Activated CD4-positive, alpha-beta memory T cell treated with anti-CD3 and anti-CD28 coated beads for 36 hours (primary cell): Measurements from ENCODE around the gene PTGR2. TPM values are rescaled to one million over a fixed set of nuclear protein-coding genes. Genes with fewer than 3 reads are reported as not detected.
"Not testable (repeated sequence)": the region's sequence is repeated elsewhere in the genome, so short reads cannot be mapped to it uniquely, and the experiment has no call there.

Experiments used
- CTCF ChIA-PET: fragments of 350-600 bp; sonication (Branson Sonifier 250); formaldehyde crosslinking; loops from one replicate; lab custom pipeline; 2021; ENCODE audit warnings: antibody characterized with exemption, inconsistent platforms; lab: Charles Lee
- POLR2A ChIA-PET: fragments of 350-600 bp; sonication (Branson Sonifier 250); formaldehyde crosslinking; loops from one replicate; lab custom pipeline; 2021; ENCODE audit warnings: antibody characterized with exemption; lab: Charles Lee
- DNase-seq: peaks from one replicate; pipeline ENCODE4 v3.0.0-alpha.2; 2020
- H3K27ac Mint-ChIP-seq: one replicate; pipeline ENCODE4 v1.8.0; 2021; ENCODE audit warnings: mixed read lengths
- H3K27me3 Mint-ChIP-seq: one replicate; pipeline ENCODE4 v1.8.0; 2021; ENCODE audit warnings: mixed read lengths
- H3K36me3 Mint-ChIP-seq: one replicate; pipeline ENCODE4 v1.8.0; 2021; ENCODE audit warnings: mixed read lengths
- H3K4me1 Mint-ChIP-seq: one replicate; pipeline ENCODE4 v1.8.0; 2021; ENCODE audit warnings: low read depth, mixed read lengths
- H3K4me3 Mint-ChIP-seq: one replicate; pipeline ENCODE4 v1.8.0; 2021; ENCODE audit warnings: mild to moderate bottlenecking, mixed read lengths
- H3K9me3 Mint-ChIP-seq: one replicate; pipeline ENCODE4 v1.8.0; 2021; ENCODE audit warnings: mixed read lengths
- intact Hi-C: fragments of 100-400 bp; cut with micrococcal nuclease; formaldehyde crosslinking; loops from one replicate; pipeline ENCODE4 v1.15.1; 2023
- total RNA-seq, 2 experiments: library from RNA; stranded (reverse); gene quantifications; one replicate each; pipeline ENCODE4 v1.2.3, GENCODE V29; 2021

The PTGR2 gene
- total RNA-seq, 2 experiments from 2014 or later = 9.9 to 10.3 TPM

DNA sequence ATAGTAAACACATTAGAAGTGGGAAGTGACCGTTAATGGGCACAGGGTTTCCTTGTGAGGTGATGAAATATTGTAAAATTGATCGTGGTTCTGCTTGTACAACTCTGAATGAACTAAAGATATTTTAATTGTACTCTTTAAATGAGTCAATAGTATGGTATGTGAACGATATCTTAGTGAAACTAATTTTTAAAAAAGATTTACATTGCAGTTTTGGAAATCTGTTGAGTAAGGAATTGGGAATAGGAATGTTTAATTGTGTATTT lies 36.8 kb downstream of the PTGR2 start:
- CTCF ChIA-PET = interaction anchor here (0.9 to 1.5 kb wide), 2 partner anchors 133 to 135 kb away, joined by 3 read pairs; no protein-coding TSS in a partner anchor
- Mint-ChIP-seq H3K9me3 (no peaks in the 10 kb centered on the region), H3K4me3 (peak overlapping the region; percentile 93), H3K27ac (peak overlapping the region; percentile 95), H3K27me3 (no peaks in the 10 kb centered on the region), H3K36me3 (peaks cover 21% of the 10 kb centered on the region), H3K4me1 (peaks cover 51% of the 10 kb centered on the region)
- POLR2A ChIA-PET = interaction anchor here (1.3 kb wide), 1 partner anchor 319 kb away, joined by 3 read pairs; the partner anchor contains the start of gene ACOT2
- intact Hi-C loops = no loop called here
- no peak for DNase-seq

DNA sequence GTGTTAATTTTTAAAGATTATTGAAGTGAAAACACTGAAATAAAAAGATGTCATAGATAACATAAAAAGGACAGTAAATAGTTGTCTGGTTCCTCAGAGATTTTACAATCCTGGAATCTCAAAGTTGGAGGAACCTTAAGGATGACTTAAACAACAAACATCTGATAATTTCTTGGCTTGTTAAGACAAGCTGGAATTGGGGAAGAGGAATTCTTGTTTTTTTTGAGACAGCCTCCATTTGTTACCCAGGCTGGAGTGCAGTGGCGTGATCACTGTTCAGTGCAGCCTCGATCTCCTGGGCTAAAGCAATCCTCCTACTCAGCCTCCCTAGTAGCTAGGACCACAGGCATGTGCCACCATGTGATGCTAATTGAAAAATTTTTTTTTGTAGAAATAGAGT lies 37.3 kb downstream of the PTGR2 start:
- Mint-ChIP-seq H3K27ac (peak overlapping the region; percentile 54), H3K9me3 (no peaks in the 10 kb centered on the region), H3K4me1 (peaks cover 51% of the 10 kb centered on the region), H3K4me3 (peak overlapping the region; percentile 93), H3K36me3 (peaks cover 25% of the 10 kb centered on the region), H3K27me3 (no peaks in the 10 kb centered on the region)
- intact Hi-C loops = no loop called here
- DNase-seq = no peak
- CTCF ChIA-PET = no interaction called here
- POLR2A ChIA-PET = no interaction called here

DNA sequence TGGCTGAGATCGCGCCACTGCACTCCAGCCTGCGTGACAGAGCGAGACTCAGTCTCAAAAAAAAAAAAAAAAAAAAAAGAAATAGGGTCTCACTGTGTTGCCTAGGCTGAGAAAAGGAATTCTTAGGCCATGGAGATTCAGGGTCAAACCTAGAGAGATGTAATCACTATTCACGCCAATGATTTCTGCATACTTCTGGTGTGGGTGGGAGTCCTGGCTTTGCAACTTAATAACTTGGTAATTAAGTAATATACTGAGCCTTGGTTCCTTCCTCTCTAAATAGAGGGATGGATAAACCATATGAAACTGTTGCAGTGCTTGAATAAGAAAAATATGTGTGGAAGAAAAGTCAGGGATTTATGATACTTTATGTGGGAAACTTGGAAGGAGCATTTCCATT lies 37.7 kb downstream of the PTGR2 start:
- DNase-seq = no peak
- CTCF ChIA-PET = interaction anchor here (0.6 kb wide), 1 partner anchor 940 kb away, joined by 4 read pairs; no protein-coding TSS in a partner anchor
- peaks cover 51% of the 10 kb centered on the region for H3K4me1 Mint-ChIP-seq
- H3K36me3 Mint-ChIP-seq = peaks cover 27% of the 10 kb centered on the region
- peak overlapping the region; percentile 1 for H3K4me3 Mint-ChIP-seq
- H3K27me3 Mint-ChIP-seq = no peaks in the 10 kb centered on the region
- peak overlapping the region; percentile 65 for H3K27ac Mint-ChIP-seq
- no peaks in the 10 kb centered on the region for H3K9me3 Mint-ChIP-seq
- POLR2A ChIA-PET = interaction anchor here (0.6 kb wide), 1 partner anchor 807 kb away, joined by 3 read pairs; no protein-coding TSS in a partner anchor
- intact Hi-C loops = no loop called here

DNA sequence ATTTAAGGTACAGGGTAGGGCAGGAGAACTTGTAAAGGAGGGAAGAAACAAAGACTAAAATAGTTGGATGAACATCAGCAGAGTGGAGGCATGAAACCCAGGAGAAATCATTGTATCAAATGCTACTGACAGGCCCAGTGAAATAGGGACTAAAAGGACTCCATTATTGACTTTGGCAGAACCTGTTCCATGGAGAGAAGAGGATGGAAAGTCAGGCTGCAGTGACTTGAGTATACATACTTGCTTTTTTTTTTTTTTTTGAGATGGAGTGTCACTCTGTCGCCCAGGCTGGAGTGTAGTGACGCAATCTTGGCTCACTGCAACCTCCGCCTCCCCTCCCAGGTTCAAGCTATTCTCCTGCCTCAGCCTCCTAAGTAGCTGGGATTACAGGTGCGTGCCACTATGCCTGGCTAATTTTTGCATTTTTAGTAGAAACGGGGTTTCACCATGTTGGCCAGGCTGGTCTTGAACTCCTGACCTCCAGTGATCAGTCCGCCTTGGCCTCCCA lies 42.6 kb downstream of the PTGR2 start:
- Mint-ChIP-seq H3K4me1 (peaks cover 35% of the 10 kb centered on the region), H3K36me3 (peaks cover 40% of the 10 kb centered on the region)
- DNase-seq, H3K4me3 Mint-ChIP-seq, H3K9me3 Mint-ChIP-seq, H3K27ac Mint-ChIP-seq, intact Hi-C loops, CTCF ChIA-PET, POLR2A ChIA-PET, H3K27me3 Mint-ChIP-seq: not testable (repeated sequence)

DNA sequence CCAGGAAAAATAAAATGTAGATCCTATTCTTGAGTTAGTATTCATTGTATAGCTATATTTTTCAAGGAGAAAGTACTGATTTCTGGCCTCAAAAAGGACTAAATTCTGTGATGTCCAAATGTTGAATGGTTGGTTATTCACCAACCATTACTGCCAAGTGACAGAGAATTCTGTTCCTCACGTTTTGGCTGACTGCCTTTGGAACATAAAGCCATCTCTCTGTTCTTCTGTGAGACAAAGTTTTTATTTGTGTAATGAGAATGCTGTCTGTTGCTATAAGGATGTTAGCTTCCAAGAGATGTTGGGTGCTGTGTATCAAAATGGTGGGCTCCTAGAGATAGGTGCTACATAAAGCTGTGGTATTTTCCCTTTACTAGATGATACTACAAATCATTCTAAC lies 44.3 kb downstream of the PTGR2 start:
- ChIA-PET POLR2A (no interaction called here), CTCF (interaction anchor here (1.2 kb wide), 1 partner anchor 9 kb away, joined by 4 read pairs; the partner anchor contains the start of gene ZNF410)
- Mint-ChIP-seq H3K4me1 (peaks cover 25% of the 10 kb centered on the region), H3K27me3 (no peaks in the 10 kb centered on the region), H3K27ac (peak overlapping the region; percentile 84), H3K4me3 (no peak overlapping the region), H3K9me3 (no peaks in the 10 kb centered on the region), H3K36me3 (peaks cover 43% of the 10 kb centered on the region)
- no peak for DNase-seq
- intact Hi-C loops = loop anchor here (1.0 kb wide), 1 partner anchor 10 kb away; the partner anchor contains the start of gene ZNF410

DNA sequence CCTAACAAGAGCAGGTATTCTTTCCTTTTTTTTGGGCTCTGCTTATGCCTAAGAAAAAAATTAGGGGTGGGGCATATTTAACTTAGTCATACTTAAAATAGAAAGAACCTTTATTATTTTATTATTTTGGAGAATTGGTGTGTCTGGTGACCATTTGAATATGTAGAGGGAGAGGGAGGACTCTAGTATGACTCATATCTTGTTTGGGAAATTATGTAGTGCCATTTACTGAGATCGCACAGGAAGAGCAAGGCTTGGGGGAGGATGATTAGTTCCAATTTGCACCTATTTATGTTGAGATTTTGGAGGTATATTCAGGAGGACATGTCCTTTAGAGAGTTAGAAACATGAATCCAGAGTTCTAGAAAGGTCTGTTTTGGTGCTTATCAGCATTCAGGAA lies 44.9 kb downstream of the PTGR2 start:
- POLR2A ChIA-PET = no interaction called here
- H3K27ac Mint-ChIP-seq = peak overlapping the region; percentile 84
- peaks cover 22% of the 10 kb centered on the region for H3K4me1 Mint-ChIP-seq

DNA sequence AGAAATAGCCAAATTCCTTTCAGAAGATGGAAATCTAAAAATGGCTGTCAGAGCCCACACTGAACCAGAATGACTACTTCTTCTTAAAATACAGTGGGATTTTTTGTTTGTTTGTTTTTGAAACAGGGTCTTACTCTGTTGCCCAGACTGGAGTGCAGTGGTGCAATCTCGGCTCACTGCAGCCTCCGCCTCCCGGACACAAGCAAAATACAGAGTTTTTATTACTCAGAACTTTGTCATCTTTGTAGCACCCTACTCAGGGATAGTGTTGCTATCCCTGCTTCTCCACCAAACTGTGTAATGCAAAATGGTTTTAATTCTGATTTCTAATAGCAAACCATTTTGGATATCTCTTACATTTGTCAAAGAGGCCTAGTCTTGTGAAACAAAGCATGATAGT lies 51.4 kb downstream of the PTGR2 start:
- no peak for DNase-seq
- no peaks in the 10 kb centered on the region for H3K9me3 Mint-ChIP-seq
- H3K36me3 Mint-ChIP-seq = peaks cover 41% of the 10 kb centered on the region
- intact Hi-C loops = no loop called here
- H3K4me3 Mint-ChIP-seq = no peak overlapping the region
- H3K27ac Mint-ChIP-seq = no peak overlapping the region
- no peaks in the 10 kb centered on the region for H3K4me1 Mint-ChIP-seq
- H3K27me3 Mint-ChIP-seq = no peaks in the 10 kb centered on the region
- ChIA-PET POLR2A (no interaction called here), CTCF (no interaction called here)

More for the DNA sequence above, 44.9 kb downstream of the PTGR2 start:
- Mint-ChIP-seq H3K4me3 (no peak overlapping the region), H3K9me3 (no peaks in the 10 kb centered on the region), H3K36me3 (peaks cover 43% of the 10 kb centered on the region), H3K27me3 (no peaks in the 10 kb centered on the region)
- CTCF ChIA-PET = interaction anchor here (1.2 kb wide), 1 partner anchor 10 kb away, joined by 4 read pairs; the partner anchor contains the start of gene ZNF410
- no peak for DNase-seq
- intact Hi-C loops = loop anchor here (1.0 kb wide), 1 partner anchor 10 kb away; the partner anchor contains the start of gene ZNF410

DNA sequence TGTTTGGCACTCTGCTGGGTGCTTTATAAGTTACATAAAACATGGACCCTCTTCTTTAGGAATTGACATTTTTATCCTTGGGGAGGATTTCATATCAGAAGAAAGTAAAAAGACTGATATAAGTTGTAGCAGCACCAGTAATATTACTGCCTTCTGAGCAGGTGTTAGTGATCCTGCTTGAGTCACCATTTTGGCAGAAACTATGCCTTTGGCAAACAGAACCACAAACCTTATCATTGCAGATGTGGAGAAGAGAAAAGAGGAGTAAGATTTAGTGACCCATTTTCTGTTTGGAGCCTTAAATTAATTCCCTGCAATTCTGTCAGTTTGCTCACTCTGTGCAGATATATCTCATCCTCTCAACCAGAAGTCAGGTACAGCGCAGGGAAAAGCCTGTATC lies 58.0 kb downstream of the PTGR2 start:
- Mint-ChIP-seq H3K9me3 (peaks cover 4% of the 10 kb centered on the region), H3K27me3 (no peaks in the 10 kb centered on the region), H3K4me1 (no peaks in the 10 kb centered on the region), H3K27ac (peak overlapping the region; percentile 13), H3K4me3 (no peak overlapping the region), H3K36me3 (peaks cover 73% of the 10 kb centered on the region)
- intact Hi-C loops = no loop called here
- ChIA-PET CTCF (no interaction called here), POLR2A (no interaction called here)
- no peak for DNase-seq

DNA sequence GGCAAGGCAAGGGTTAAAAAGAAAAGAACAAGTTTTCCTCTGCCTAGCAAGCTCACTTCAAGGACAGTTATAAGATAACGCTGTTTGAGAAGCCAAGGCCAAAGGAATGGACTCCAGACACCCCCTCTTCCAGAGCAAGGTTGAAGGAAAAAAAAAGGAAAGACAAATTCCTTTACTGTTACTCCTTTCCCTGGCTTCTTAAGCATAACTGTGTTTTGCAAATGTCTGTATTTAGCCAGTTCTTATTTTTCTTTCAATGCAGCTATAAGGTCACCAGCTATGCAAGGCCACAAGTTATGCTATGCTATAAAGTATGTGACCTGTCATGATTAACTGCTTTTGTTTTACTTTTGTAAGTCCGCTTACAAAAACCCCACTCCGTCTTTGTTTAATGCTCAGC lies 61.6 kb downstream of the PTGR2 start:
- peaks cover 59% of the 10 kb centered on the region for H3K36me3 Mint-ChIP-seq
- H3K4me1 Mint-ChIP-seq = no peaks in the 10 kb centered on the region
- intact Hi-C loops = no loop called here
- H3K4me3 Mint-ChIP-seq = no peak overlapping the region
- ChIA-PET CTCF (no interaction called here), POLR2A (no interaction called here)
- H3K27ac Mint-ChIP-seq = no peak overlapping the region
- DNase-seq = no peak
- peaks cover 4% of the 10 kb centered on the region for H3K9me3 Mint-ChIP-seq
- H3K27me3 Mint-ChIP-seq = no peaks in the 10 kb centered on the region

DNA sequence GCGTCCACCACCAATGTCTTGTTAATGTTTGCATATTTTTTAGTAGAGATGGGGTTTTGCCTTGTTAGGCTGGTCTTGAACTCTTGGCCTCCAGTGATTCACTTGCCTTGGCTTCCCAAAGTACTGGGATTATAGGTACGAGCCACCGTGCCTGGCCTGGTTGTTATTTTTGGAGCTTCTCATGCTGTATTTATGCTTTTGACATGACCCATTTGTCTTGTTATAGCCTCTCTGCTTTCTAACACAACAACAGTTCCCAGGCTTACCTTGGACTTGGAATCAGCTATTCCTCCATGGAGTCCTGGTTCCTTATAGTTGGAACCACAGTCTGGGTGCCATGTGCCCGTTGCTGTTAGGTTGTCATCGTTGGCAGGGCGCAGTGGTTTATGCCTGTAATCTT lies 64.7 kb downstream of the PTGR2 start:
- Mint-ChIP-seq H3K4me1 (no peaks in the 10 kb centered on the region), H3K27ac (no peak overlapping the region), H3K4me3 (no peak overlapping the region), H3K36me3 (peaks cover 51% of the 10 kb centered on the region), H3K27me3 (no peaks in the 10 kb centered on the region), H3K9me3 (peaks cover 4% of the 10 kb centered on the region)
- ChIA-PET CTCF (no interaction called here), POLR2A (no interaction called here)
- DNase-seq = no peak
- intact Hi-C loops = no loop called here

DNA sequence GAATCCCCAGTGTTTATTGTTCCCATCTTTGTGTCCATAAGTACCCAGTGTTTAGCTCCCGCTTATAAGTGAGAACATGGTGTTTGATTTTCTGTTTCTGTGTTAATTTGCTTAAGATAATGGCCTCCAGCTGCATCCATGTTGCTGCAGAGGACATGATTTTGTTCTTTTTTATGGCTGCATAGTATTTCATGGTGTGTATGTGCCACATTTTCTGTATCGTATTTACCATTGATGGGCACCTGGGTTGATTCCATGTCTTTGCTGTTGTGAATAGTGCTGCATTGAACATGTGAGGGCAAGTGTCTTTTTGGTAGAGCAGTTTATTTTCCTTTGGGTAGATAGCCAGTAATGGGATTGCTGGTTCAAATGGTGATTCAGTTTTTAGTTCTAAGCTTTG lies 67.8 kb downstream of the PTGR2 start:
- H3K4me3 Mint-ChIP-seq, H3K27ac Mint-ChIP-seq, H3K27me3 Mint-ChIP-seq, H3K9me3 Mint-ChIP-seq, DNase-seq, CTCF ChIA-PET, H3K4me1 Mint-ChIP-seq, intact Hi-C loops: not testable (repeated sequence)
- H3K36me3 Mint-ChIP-seq = peaks cover 46% of the 10 kb centered on the region
- POLR2A ChIA-PET = interaction anchor here (1.9 kb wide), 1 partner anchor 10 kb away, joined by 4 read pairs; no protein-coding TSS in a partner anchor

DNA sequence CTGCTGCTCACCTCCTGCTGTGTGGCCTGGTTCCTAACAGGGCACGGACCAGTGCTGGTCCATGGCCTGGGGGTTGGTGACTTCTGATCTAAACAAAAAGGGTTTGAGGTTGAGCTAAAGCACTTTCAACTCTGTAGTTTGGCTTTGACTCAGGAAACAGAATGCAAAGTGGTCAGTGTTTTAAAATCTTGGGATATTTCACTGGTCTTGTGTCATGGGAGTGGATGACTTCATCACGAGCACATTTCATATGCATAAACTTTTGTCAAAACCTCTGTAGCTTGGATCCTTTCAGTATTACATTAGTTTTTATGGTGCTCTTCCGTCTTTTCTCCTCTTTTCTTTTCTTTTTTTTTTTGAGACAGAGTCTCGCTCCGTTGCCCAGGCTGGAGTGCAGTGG lies 72.7 kb downstream of the PTGR2 start:
- Mint-ChIP-seq H3K27ac (no peak overlapping the region), H3K27me3 (no peaks in the 10 kb centered on the region), H3K4me1 (no peaks in the 10 kb centered on the region), H3K4me3 (no peak overlapping the region), H3K36me3 (peaks cover 61% of the 10 kb centered on the region), H3K9me3 (no peaks in the 10 kb centered on the region)
- no peak for DNase-seq
- ChIA-PET CTCF (no interaction called here), POLR2A (no interaction called here)
- intact Hi-C loops = no loop called here
